ENCODE results near the gene KCP. TPM values are rescaled to one million over a fixed set of nuclear protein-coding genes. Genes with fewer than 3 reads are reported as not detected.

Gene KCP
- polyA plus RNA-seq, 1 donor (not counting 4 experiments of a cell fraction or from before 2014, with no cell fraction given) = not detected

DNA sequence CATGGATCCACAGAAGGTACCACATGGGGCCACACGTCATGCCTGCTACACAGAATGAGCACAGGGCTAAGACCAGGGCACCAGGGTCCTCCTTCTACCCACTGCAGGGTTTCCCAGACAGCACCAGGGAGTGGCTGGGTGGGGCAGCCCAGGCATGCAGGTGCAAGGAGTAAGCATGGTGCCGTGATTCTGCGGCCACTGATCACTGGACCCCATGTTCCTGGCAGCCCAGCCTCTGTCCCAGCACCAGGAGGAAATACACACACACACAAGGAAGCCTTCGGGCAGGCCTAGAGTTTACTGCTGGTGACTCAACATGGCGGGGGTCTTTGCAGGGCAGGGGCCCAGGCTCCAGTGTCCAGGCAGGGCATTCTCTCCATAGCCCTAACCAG lies 33.9 kb downstream of the KCP start:
- Histone ChIP-seq H3K9me1 (ENCODE audit: control insufficient read depth, extremely low read depth, insufficient read depth, low read length) (no peaks in the 10 kb centered on the region), H3K9me3 (ENCODE audit: control insufficient read depth, low read depth, low read length) (no peaks in the 10 kb centered on the region), H3K4me3 (ENCODE audit: control insufficient read depth in 2 of 3, extremely low read depth in 1 of 3, insufficient read depth in 2 of 3, low read depth in 1 of 3, low read length in 3 of 3) (no peak overlapping the region), H3K27me3 (ENCODE audit: control insufficient read depth, extremely low read depth, insufficient read depth, low read length) (no peaks in the 10 kb centered on the region), H3K4me2 (ENCODE audit: control insufficient read depth, extremely low read depth, insufficient read depth, low read depth, low read length) (no peak overlapping the region), H3K27ac (ENCODE audit: control insufficient read depth, insufficient read depth, low read length) (no peak overlapping the region), H3K79me2 (ENCODE audit: control insufficient read depth, insufficient read depth, low read length) (no peaks in the 10 kb centered on the region), H4K20me1 (ENCODE audit: control insufficient read depth, extremely low read depth, insufficient read depth, low read length) (no peaks in the 10 kb centered on the region), H3K9ac (ENCODE audit: control insufficient read depth, extremely low read depth, insufficient read depth, low read length) (no peak overlapping the region), H3K36me3 (ENCODE audit: control insufficient read depth in 2 of 2, extremely low read depth in 1 of 2, insufficient read depth in 2 of 2, low read length in 2 of 2) (no peaks in the 10 kb centered on the region), H2AFZ (ENCODE audit: control insufficient read depth, low read length) (no peak overlapping the region), H3K4me1 (ENCODE audit: control insufficient read depth, extremely low read depth, insufficient read depth, low read length) (peaks cover 19% of the 10 kb centered on the region)
- DNase-seq (ENCODE audit: low read depth, low spot score) (no peak), FAIRE-seq (no peak)
- dilution Hi-C loops (cut with MboI; ENCODE audit: extremely low pct_ligation_motif_present, low sequenced_read_pairs) = no loop called here
- TF ChIP-seq, protein P1, sequence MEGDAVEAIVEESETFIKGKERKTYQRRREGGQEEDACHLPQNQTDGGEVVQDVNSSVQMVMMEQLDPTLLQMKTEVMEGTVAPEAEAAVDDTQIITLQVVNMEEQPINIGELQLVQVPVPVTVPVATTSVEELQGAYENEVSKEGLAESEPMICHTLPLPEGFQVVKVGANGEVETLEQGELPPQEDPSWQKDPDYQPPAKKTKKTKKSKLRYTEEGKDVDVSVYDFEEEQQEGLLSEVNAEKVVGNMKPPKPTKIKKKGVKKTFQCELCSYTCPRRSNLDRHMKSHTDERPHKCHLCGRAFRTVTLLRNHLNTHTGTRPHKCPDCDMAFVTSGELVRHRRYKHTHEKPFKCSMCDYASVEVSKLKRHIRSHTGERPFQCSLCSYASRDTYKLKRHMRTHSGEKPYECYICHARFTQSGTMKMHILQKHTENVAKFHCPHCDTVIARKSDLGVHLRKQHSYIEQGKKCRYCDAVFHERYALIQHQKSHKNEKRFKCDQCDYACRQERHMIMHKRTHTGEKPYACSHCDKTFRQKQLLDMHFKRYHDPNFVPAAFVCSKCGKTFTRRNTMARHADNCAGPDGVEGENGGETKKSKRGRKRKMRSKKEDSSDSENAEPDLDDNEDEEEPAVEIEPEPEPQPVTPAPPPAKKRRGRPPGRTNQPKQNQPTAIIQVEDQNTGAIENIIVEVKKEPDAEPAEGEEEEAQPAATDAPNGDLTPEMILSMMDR (optimal IDR thresholded peaks at IDR 0.05 in 1 of 3, IDR thresholded peaks at IDR 0.05 in 1 of 3, conservative IDR thresholded peaks at IDR 0.05 in 1 of 3; ENCODE audit: extremely low read depth in 1 of 3, insufficient read depth in 2 of 3, low read length in 3 of 3) = no peak
- TF ChIP-seq EZH2 (IDR thresholded peaks at IDR 0.05; ENCODE audit: low read length) = no peak

DNA sequence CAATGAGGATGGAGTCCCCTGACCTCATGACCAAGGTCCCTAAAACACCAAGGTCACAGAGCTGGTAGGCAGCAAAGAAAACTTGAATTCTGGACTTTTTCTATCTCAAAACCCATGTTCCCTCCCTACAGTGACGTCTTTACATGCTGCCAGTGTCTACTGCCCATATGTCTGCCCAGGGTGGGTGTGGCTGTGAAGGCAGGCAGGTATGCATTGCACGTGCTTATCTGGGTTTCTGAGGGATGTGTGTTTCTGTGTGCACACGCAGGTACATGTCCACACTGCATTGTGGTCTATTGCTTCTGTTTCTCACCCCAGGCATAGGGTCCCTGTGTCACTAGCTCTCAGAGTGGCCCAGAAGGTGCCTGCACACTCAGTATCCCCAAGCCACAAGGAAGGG lies 34.4 kb downstream of the KCP start:
- Histone ChIP-seq H3K27ac (ENCODE audit: control insufficient read depth, insufficient read depth, low read length) (no peak overlapping the region), H3K4me3 (ENCODE audit: control insufficient read depth in 2 of 3, extremely low read depth in 1 of 3, insufficient read depth in 2 of 3, low read depth in 1 of 3, low read length in 3 of 3) (no peak overlapping the region), H3K9me1 (ENCODE audit: control insufficient read depth, extremely low read depth, insufficient read depth, low read length) (no peaks in the 10 kb centered on the region), H3K4me2 (ENCODE audit: control insufficient read depth, extremely low read depth, insufficient read depth, low read depth, low read length) (no peak overlapping the region), H3K79me2 (ENCODE audit: control insufficient read depth, insufficient read depth, low read length) (no peaks in the 10 kb centered on the region), H2AFZ (ENCODE audit: control insufficient read depth, low read length) (no peak overlapping the region), H3K27me3 (ENCODE audit: control insufficient read depth, extremely low read depth, insufficient read depth, low read length) (no peaks in the 10 kb centered on the region), H3K36me3 (ENCODE audit: control insufficient read depth in 2 of 2, extremely low read depth in 1 of 2, insufficient read depth in 2 of 2, low read length in 2 of 2) (no peaks in the 10 kb centered on the region), H3K9me3 (ENCODE audit: control insufficient read depth, low read depth, low read length) (no peaks in the 10 kb centered on the region), H3K9ac (ENCODE audit: control insufficient read depth, extremely low read depth, insufficient read depth, low read length) (no peak overlapping the region), H3K4me1 (ENCODE audit: control insufficient read depth, extremely low read depth, insufficient read depth, low read length) (peaks cover 19% of the 10 kb centered on the region), H4K20me1 (ENCODE audit: control insufficient read depth, extremely low read depth, insufficient read depth, low read length) (no peaks in the 10 kb centered on the region)
- dilution Hi-C loops (cut with MboI; ENCODE audit: extremely low pct_ligation_motif_present, low sequenced_read_pairs) = no loop called here
- TF ChIP-seq, protein P1 (optimal IDR thresholded peaks at IDR 0.05 in 1 of 3, IDR thresholded peaks at IDR 0.05 in 1 of 3, conservative IDR thresholded peaks at IDR 0.05 in 1 of 3; ENCODE audit: extremely low read depth in 1 of 3, insufficient read depth in 2 of 3, low read length in 3 of 3) = no peak
- TF ChIP-seq EZH2 (IDR thresholded peaks at IDR 0.05; ENCODE audit: low read length) = no peak
- no peak for FAIRE-seq
- no peak for DNase-seq (ENCODE audit: low read depth, low spot score)

Data from keratinocyte (primary cell).